Measurements from ENCODE around the gene TMEM175. TPM values are rescaled to one million over a fixed set of nuclear protein-coding genes. Genes with fewer than 3 reads are reported as not detected.

The TMEM175 gene
- total RNA-seq, 1 experiment from 2014 or later, result 18.5 TPM

- Histone ChIP-seq H2AFZ (ENCODE audit: low read length) (no peak overlapping the region), H3K4me2 (ENCODE audit: low read length) (no peak overlapping the region)
- TF ChIP-seq EZH2phosphoT487 (IDR thresholded peaks at IDR 0.05; ENCODE audit: borderline replicate concordance, low read length) (no peak), EZH2 (IDR thresholded peaks at IDR 0.05; ENCODE audit: low read length, unreplicated experiment) (no peak), CTCF (conservative IDR thresholded peaks at IDR 0.05; ENCODE audit: low read depth, low read length) (peak; percentile 34)
These were observed 40.5 kb upstream of the TMEM175 start for GRCh38 chr4:891747-892146.

GRCh38 chr4:892780-893179 lies 39.5 kb upstream of the TMEM175 start:
- no peaks in the 10 kb centered on the region for H3K9me2 ChIP-seq (replicated peaks; ENCODE audit: low read length)
- no peak for ATAC-seq
- POLR2A ChIA-PET (ENCODE audit: unreplicated experiment), result no interaction called here
- no peak overlapping the region for H3K9ac ChIP-seq (ENCODE audit: low read length)
- no peaks in the 10 kb centered on the region for H3K9me3 ChIP-seq (ENCODE audit: low read length)
- no peaks in the 10 kb centered on the region for H3F3A ChIP-seq (ENCODE audit: low read length, unreplicated experiment)
- H3K79me2 ChIP-seq (ENCODE audit: low read length), result no peaks in the 10 kb centered on the region
- intact Hi-C loops (cut with micrococcal nuclease), result no loop called here
- 0 out of 2 replicates have a peak, but pooled peaks cover 5% of the 10 kb centered on the region for H3K36me3 ChIP-seq (ENCODE audit: low read depth, low read length)
- CTCF ChIA-PET, result no interaction called here
- no peak overlapping the region for H3K4me3 ChIP-seq (ENCODE audit: low read length)
- no peak overlapping the region for H2AFZ ChIP-seq (ENCODE audit: low read length)
- no peak overlapping the region for H3K4me2 ChIP-seq (ENCODE audit: low read length)
- DNase-seq, result no peak
- H3K4me1 ChIP-seq (ENCODE audit: insufficient read depth, low read length), result no peaks in the 10 kb centered on the region
- BruUV-seq (replicated peaks), result no TSS peak
- TF ChIP-seq EZH2phosphoT487 (IDR thresholded peaks at IDR 0.05; ENCODE audit: borderline replicate concordance, low read length), result no peak
- no peak for TF ChIP-seq EZH2 (IDR thresholded peaks at IDR 0.05; ENCODE audit: low read length, unreplicated experiment)
- no peak for TF ChIP-seq CTCF (conservative IDR thresholded peaks at IDR 0.05; ENCODE audit: low read depth, low read length)
- no peaks in the 10 kb centered on the region for H4K20me1 ChIP-seq (ENCODE audit: low read length)
- no peaks in the 10 kb centered on the region for H3K27me3 ChIP-seq (ENCODE audit: low read length)
- no peak overlapping the region for H3K27ac ChIP-seq (ENCODE audit: low read length)

More at GRCh38 chr4:891747-892146, 40.5 kb upstream of the TMEM175 start:
- H3K36me3 ChIP-seq (ENCODE audit: low read depth, low read length), result 0 out of 2 replicates have a peak, but pooled peaks cover 5% of the 10 kb centered on the region
- intact Hi-C loops (cut with micrococcal nuclease), result no loop called here
- H3K27ac ChIP-seq (ENCODE audit: low read length), result no peak overlapping the region
- no peaks in the 10 kb centered on the region for H4K20me1 ChIP-seq (ENCODE audit: low read length)
- H3K27me3 ChIP-seq (ENCODE audit: low read length), result no peaks in the 10 kb centered on the region
- no peaks in the 10 kb centered on the region for H3K4me1 ChIP-seq (ENCODE audit: insufficient read depth, low read length)
- ATAC-seq, result no peak
- ChIA-PET CTCF (no interaction called here), POLR2A (ENCODE audit: unreplicated experiment) (no interaction called here)
- no peaks in the 10 kb centered on the region for H3K79me2 ChIP-seq (ENCODE audit: low read length)
- BruUV-seq (replicated peaks), result no TSS peak
- DNase-seq, result no peak
- no peaks in the 10 kb centered on the region for H3K9me3 ChIP-seq (ENCODE audit: low read length)
- H3K9ac ChIP-seq (ENCODE audit: low read length), result no peak overlapping the region
- H3F3A ChIP-seq (ENCODE audit: low read length, unreplicated experiment), result no peaks in the 10 kb centered on the region
- H3K4me3 ChIP-seq (ENCODE audit: low read length), result no peak overlapping the region
- H3K9me2 ChIP-seq (replicated peaks; ENCODE audit: low read length), result no peaks in the 10 kb centered on the region

GRCh38 chr4:893276-893994 lies 38.8 kb upstream of the TMEM175 start:
- Histone ChIP-seq H3K4me2 (ENCODE audit: low read length) (no peak overlapping the region), H3K79me2 (ENCODE audit: low read length) (no peaks in the 10 kb centered on the region), H3K27me3 (ENCODE audit: low read length) (no peaks in the 10 kb centered on the region), H3F3A (ENCODE audit: low read length, unreplicated experiment) (no peaks in the 10 kb centered on the region), H4K20me1 (ENCODE audit: low read length) (no peaks in the 10 kb centered on the region), H2AFZ (ENCODE audit: low read length) (no peak overlapping the region), H3K9me3 (ENCODE audit: low read length) (no peaks in the 10 kb centered on the region), H3K27ac (ENCODE audit: low read length) (no peak overlapping the region), H3K9ac (ENCODE audit: low read length) (no peak overlapping the region), H3K4me1 (ENCODE audit: insufficient read depth, low read length) (no peaks in the 10 kb centered on the region), H3K9me2 (replicated peaks; ENCODE audit: low read length) (no peaks in the 10 kb centered on the region), H3K4me3 (ENCODE audit: low read length) (no peak overlapping the region), H3K36me3 (ENCODE audit: low read depth, low read length) (0 out of 2 replicates have a peak, but pooled peaks cover under 1% of the 10 kb centered on the region)
- no peak for DNase-seq
- no peak for ATAC-seq
- POLR2A ChIA-PET (ENCODE audit: unreplicated experiment), result no interaction called here
- BruUV-seq (replicated peaks), result no TSS peak
- TF ChIP-seq EZH2 (IDR thresholded peaks at IDR 0.05; ENCODE audit: low read length, unreplicated experiment) (no peak), CTCF (conservative IDR thresholded peaks at IDR 0.05; ENCODE audit: low read depth, low read length) (no peak), EZH2phosphoT487 (IDR thresholded peaks at IDR 0.05; ENCODE audit: borderline replicate concordance, low read length) (no peak)
- intact Hi-C loops (cut with micrococcal nuclease), result no loop called here
- CTCF ChIA-PET, result no interaction called here

Data from PC-3 (cell line).